ENCODE results near the gene RABGAP1. TPM values are rescaled to one million over a fixed set of nuclear protein-coding genes. Genes with fewer than 3 reads are reported as not detected.

Gene RABGAP1
- total RNA-seq, 2 experiments from 2014 or later = 19.8 to 22.0 TPM

GRCh38 chr9:123113185-123113584, 172.4 kb downstream of the RABGAP1 start:
- H3K27ac Mint-ChIP-seq = no peak overlapping the region
- POLR2A ChIA-PET = no interaction called here
- peaks cover 10% of the 10 kb centered on the region for H3K4me1 Mint-ChIP-seq (ENCODE audit: low read depth)
- no peak for DNase-seq
- CTCF ChIA-PET = interaction anchor here (0.8 to 1.2 kb wide), 3 partner anchors 13 to 237 kb away, joined by 3 to 4 read pairs (median 3); no protein-coding TSS in a partner anchor
- intact Hi-C loops (cut with micrococcal nuclease) = no loop called here
- ATAC-seq = no peak
- H3K4me3 Mint-ChIP-seq = no peak overlapping the region
- H3K9me3 Mint-ChIP-seq = no peaks in the 10 kb centered on the region
- TF ChIP-seq CTCF (IDR thresholded peaks at IDR 0.05) = no peak
- no peaks in the 10 kb centered on the region for H3K27me3 Mint-ChIP-seq
- H3K36me3 Mint-ChIP-seq (ENCODE audit: low read depth) = no peaks in the 10 kb centered on the region

GRCh38 chr9:123115146-123115913, 174.5 kb downstream of the RABGAP1 start:
- ATAC-seq = no peak
- no peak for TF ChIP-seq CTCF (IDR thresholded peaks at IDR 0.05)
- no peak for DNase-seq
- ChIA-PET CTCF (no interaction called here), POLR2A (interaction anchor here (0.6 kb wide), 1 partner anchor 8 kb away, joined by 3 read pairs; no protein-coding TSS in a partner anchor)
- intact Hi-C loops (cut with micrococcal nuclease) = no loop called here
- Mint-ChIP-seq H3K4me1 (ENCODE audit: low read depth) (peaks cover 10% of the 10 kb centered on the region), H3K27me3 (no peaks in the 10 kb centered on the region), H3K36me3 (ENCODE audit: low read depth) (no peaks in the 10 kb centered on the region), H3K4me3 (no peak overlapping the region), H3K27ac (no peak overlapping the region), H3K9me3 (no peaks in the 10 kb centered on the region)

GRCh38 chr9:123116036-123116435, 175.2 kb downstream of the RABGAP1 start:
- no peak for ATAC-seq
- ChIA-PET CTCF (interaction anchor here (0.5 kb wide), 1 partner anchor 10 kb away, joined by 3 read pairs; no protein-coding TSS in a partner anchor), POLR2A (interaction anchor here (0.6 kb wide), 1 partner anchor 9 kb away, joined by 3 read pairs; no protein-coding TSS in a partner anchor)
- Mint-ChIP-seq H3K36me3 (ENCODE audit: low read depth) (no peaks in the 10 kb centered on the region), H3K27ac (no peak overlapping the region), H3K4me3 (no peak overlapping the region), H3K4me1 (ENCODE audit: low read depth) (peaks cover 13% of the 10 kb centered on the region), H3K27me3 (no peaks in the 10 kb centered on the region), H3K9me3 (no peaks in the 10 kb centered on the region)
- TF ChIP-seq CTCF (IDR thresholded peaks at IDR 0.05) = no peak
- intact Hi-C loops (cut with micrococcal nuclease) = no loop called here
- no peak for DNase-seq

- Mint-ChIP-seq H3K27ac (no peak overlapping the region), H3K36me3 (ENCODE audit: low read depth) (peaks cover 1% of the 10 kb centered on the region), H3K4me1 (ENCODE audit: low read depth) (peaks cover 8% of the 10 kb centered on the region), H3K27me3 (no peaks in the 10 kb centered on the region), H3K4me3 (no peak overlapping the region), H3K9me3 (no peaks in the 10 kb centered on the region)
- CTCF ChIA-PET = interaction anchor here (1.0 kb wide), 1 partner anchor 230 kb away, joined by 3 read pairs; no protein-coding TSS in a partner anchor
- POLR2A ChIA-PET = no interaction called here
- no peak for ATAC-seq
- no peak for DNase-seq
- no peak for TF ChIP-seq CTCF (IDR thresholded peaks at IDR 0.05)
- intact Hi-C loops (cut with micrococcal nuclease) = no loop called here
Measured at GRCh38 chr9:123119566-123119965, 178.7 kb downstream of the RABGAP1 start.

GRCh38 chr9:123120131-123120530, 179.3 kb downstream of the RABGAP1 start:
- Mint-ChIP-seq H3K36me3 (ENCODE audit: low read depth) (peaks cover 1% of the 10 kb centered on the region), H3K27ac (no peak overlapping the region)
- intact Hi-C loops (cut with micrococcal nuclease) = no loop called here

More at GRCh38 chr9:123120131-123120530, 179.3 kb downstream of the RABGAP1 start:
- no peaks in the 10 kb centered on the region for H3K9me3 Mint-ChIP-seq
- CTCF ChIA-PET = interaction anchor here (1.0 kb wide), 1 partner anchor 230 kb away, joined by 3 read pairs; no protein-coding TSS in a partner anchor
- H3K4me3 Mint-ChIP-seq = no peak overlapping the region
- POLR2A ChIA-PET = no interaction called here
- ATAC-seq (no peak), DNase-seq (no peak)
- no peak for TF ChIP-seq CTCF (IDR thresholded peaks at IDR 0.05)
- no peaks in the 10 kb centered on the region for H3K27me3 Mint-ChIP-seq
- H3K4me1 Mint-ChIP-seq (ENCODE audit: low read depth) = peaks cover 8% of the 10 kb centered on the region
